Neural progenitor cell (in vitro differentiated cells): ENCODE data around the gene NARS2.

ENCODE experiments used
- EZH2 ChIP-seq: fragments of 200-600 bp; sonication (generic); IDR thresholded peaks from 2 replicates; pipeline ENCODE4 v1.6.1; 2017; ENCODE audit warnings: antibody characterized with exemption, mild to moderate bottlenecking, moderate library complexity
- EZH2phosphoT487 ChIP-seq: fragments of 200-600 bp; sonication (generic); IDR thresholded peaks from 2 replicates; pipeline ENCODE4 v1.6.1; 2017; ENCODE audit warnings: antibody characterized with exemption
- TF ChIP-seq, protein P1 (sequence below): fragments of 200-600 bp; sonication (generic); IDR thresholded peaks from 2 replicates; pipeline ENCODE4 v1.5.1; 2017; ENCODE audit warnings: antibody characterized with exemption, mild to moderate bottlenecking

DNA sequence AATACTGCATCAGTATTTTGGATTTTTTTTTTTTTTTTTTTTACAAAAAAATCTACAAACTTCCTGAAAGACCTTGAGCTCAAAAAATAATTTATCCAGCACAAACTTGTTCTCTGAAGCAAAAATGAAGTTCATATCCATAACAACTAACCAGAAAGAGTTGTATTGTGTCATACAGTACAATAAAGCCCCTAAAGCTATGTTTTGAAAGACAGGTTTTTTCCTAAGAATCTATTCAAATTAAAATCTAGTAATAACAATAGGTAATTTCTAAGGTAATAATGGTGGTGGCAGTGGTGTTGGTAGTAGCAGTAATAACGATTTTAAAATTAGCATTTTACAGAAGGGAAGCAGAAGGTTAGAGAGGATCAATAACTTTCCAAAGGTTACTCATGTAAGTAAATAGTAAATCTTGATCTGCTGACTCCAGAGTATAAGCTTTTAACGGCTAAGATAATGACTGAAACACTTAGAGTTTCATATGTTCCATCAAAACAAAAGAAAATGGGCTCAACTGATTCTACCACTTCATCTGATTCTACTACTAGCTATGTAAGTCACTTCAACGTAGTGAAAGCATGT lies 103.7 kb downstream of the NARS2 start:
- TF ChIP-seq, protein P1, sequence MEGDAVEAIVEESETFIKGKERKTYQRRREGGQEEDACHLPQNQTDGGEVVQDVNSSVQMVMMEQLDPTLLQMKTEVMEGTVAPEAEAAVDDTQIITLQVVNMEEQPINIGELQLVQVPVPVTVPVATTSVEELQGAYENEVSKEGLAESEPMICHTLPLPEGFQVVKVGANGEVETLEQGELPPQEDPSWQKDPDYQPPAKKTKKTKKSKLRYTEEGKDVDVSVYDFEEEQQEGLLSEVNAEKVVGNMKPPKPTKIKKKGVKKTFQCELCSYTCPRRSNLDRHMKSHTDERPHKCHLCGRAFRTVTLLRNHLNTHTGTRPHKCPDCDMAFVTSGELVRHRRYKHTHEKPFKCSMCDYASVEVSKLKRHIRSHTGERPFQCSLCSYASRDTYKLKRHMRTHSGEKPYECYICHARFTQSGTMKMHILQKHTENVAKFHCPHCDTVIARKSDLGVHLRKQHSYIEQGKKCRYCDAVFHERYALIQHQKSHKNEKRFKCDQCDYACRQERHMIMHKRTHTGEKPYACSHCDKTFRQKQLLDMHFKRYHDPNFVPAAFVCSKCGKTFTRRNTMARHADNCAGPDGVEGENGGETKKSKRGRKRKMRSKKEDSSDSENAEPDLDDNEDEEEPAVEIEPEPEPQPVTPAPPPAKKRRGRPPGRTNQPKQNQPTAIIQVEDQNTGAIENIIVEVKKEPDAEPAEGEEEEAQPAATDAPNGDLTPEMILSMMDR, result no peak
- TF ChIP-seq EZH2phosphoT487 (no peak), EZH2 (no peak)
